ENCODE measurements around the gene DNAI2.

DNA sequence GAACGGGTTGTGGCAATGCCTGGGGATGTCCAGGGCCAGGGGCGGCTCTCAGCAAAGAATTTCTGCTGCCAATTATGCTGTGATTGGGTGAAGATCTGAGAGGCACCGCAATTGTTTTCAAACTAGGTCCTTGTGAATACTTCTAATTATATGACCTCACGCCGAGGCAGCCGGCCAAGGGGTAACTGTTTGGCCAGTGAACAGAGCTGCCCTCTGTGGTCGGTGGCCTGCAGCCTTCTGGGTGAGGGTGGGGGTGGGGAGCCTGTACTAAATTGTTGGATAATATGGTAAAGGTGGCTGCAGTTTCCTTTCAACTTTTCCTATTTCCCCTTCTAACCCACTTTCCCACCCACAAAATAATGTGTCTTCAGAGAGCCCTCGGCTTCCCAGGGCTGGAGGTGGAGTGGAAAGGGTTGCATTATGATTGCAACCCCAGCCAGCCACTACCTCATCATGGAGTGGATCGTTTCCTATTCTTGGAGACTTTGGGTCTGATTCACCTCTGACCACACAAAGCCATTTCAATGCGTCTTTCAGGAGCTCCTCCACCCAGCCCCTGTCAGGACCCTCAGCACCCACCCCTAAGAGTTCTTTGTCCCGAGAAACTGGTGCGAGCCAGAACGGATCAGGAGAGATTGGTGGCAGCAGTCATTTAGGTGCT lies 2.0 kb upstream of the DNAI2 start:
- TF ChIP-seq, protein P1, sequence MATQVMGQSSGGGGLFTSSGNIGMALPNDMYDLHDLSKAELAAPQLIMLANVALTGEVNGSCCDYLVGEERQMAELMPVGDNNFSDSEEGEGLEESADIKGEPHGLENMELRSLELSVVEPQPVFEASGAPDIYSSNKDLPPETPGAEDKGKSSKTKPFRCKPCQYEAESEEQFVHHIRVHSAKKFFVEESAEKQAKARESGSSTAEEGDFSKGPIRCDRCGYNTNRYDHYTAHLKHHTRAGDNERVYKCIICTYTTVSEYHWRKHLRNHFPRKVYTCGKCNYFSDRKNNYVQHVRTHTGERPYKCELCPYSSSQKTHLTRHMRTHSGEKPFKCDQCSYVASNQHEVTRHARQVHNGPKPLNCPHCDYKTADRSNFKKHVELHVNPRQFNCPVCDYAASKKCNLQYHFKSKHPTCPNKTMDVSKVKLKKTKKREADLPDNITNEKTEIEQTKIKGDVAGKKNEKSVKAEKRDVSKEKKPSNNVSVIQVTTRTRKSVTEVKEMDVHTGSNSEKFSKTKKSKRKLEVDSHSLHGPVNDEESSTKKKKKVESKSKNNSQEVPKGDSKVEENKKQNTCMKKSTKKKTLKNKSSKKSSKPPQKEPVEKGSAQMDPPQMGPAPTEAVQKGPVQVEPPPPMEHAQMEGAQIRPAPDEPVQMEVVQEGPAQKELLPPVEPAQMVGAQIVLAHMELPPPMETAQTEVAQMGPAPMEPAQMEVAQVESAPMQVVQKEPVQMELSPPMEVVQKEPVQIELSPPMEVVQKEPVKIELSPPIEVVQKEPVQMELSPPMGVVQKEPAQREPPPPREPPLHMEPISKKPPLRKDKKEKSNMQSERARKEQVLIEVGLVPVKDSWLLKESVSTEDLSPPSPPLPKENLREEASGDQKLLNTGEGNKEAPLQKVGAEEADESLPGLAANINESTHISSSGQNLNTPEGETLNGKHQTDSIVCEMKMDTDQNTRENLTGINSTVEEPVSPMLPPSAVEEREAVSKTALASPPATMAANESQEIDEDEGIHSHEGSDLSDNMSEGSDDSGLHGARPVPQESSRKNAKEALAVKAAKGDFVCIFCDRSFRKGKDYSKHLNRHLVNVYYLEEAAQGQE (IDR thresholded peaks at IDR 0.05; ENCODE audit: insufficient read depth in 1 of 2, low read depth in 2 of 2, low read length in 2 of 2) = no peak
- no peak for TF ChIP-seq TAF1 (IDR thresholded peaks at IDR 0.05; ENCODE audit: borderline replicate concordance, insufficient read depth, low read length)
- no peak for TF ChIP-seq POLR2AphosphoS5 (IDR thresholded peaks at IDR 0.05; ENCODE audit: low read depth, low read length)
- no peak for TF ChIP-seq SIN3A (IDR thresholded peaks at IDR 0.05; ENCODE audit: borderline replicate concordance, insufficient read depth, low read length)
- no peak for TF ChIP-seq FOXP2 (optimal IDR thresholded peaks at IDR 0.05; ENCODE audit: borderline replicate concordance, extremely low read depth, extremely low read length, insufficient read depth)

Measured in PFSK-1 (cell line).